ENCODE measurements around the gene VRK1. TPM values are rescaled to one million over a fixed set of nuclear protein-coding genes. Genes with fewer than 3 reads are reported as not detected.

The VRK1 gene
- total and polyA plus RNA-seq, 2 of the 8 experiments (the other 6 are each of a cell fraction or from before 2014, with no cell fraction given): 24.2 to 64.8 TPM

GRCh38 chr14:96911499-96912149 is 114.4 kb downstream of the VRK1 start:
- Histone ChIP-seq H2BK12ac (ENCODE audit: low read depth, low read length) (no peak overlapping the region), H3K4me1 (replicated peaks in 1 of 4; ENCODE audit: control insufficient read depth in 3 of 4, insufficient read depth in 4 of 4, low read length in 3 of 4) (no peaks in the 10 kb centered on the region), H3K14ac (ENCODE audit: insufficient read length) (no peak overlapping the region), H3K4me2 (ENCODE audit: insufficient read depth in 1 of 2, low read depth in 2 of 2, low read length in 2 of 2) (no peak overlapping the region), H2AFZ (ENCODE audit: low read length) (no peak overlapping the region), H3K4ac (replicated peaks; ENCODE audit: insufficient read length, low read depth, low read length) (no peak overlapping the region), H3K4me3 (ENCODE audit: extremely low read depth in 1 of 4, insufficient read depth in 2 of 4, low read depth in 3 of 4, low read length in 4 of 4) (no peak overlapping the region), H3K23ac (ENCODE audit: insufficient read length) (no peak overlapping the region), H3K27me3 (replicated peaks in 1 of 4; ENCODE audit: control insufficient read depth in 3 of 4, extremely low read depth in 1 of 4, insufficient read depth in 3 of 4, low read length in 3 of 4) (no peaks in the 10 kb centered on the region), H3K27ac (ENCODE audit: low read depth, low read length) (no peak overlapping the region), H3K18ac (ENCODE audit: extremely low read depth, low read length) (no peak overlapping the region), H3K9me3 (ENCODE audit: insufficient read depth in 2 of 2, low read depth in 1 of 2, low read length in 1 of 2) (peaks cover 0 to 8% of the 10 kb centered on the region in 2 experiments; a peak in 3 of 4 replicates), H4K5ac (ENCODE audit: insufficient read length, low read depth, low read length) (no peak overlapping the region), H3K23me2 (ENCODE audit: low read depth, low read length) (no peaks in the 10 kb centered on the region), H3K36me3 (ENCODE audit: control insufficient read depth in 2 of 4, insufficient read depth in 4 of 4, low read length in 3 of 4) (no peaks in the 10 kb centered on the region; a peak in 1 of 8 replicates), H3K79me1 (ENCODE audit: low read depth, low read length) (no peaks in the 10 kb centered on the region), H4K20me1 (replicated peaks in 1 of 2; ENCODE audit: control insufficient read depth in 1 of 2, insufficient read depth in 2 of 2, low read length in 2 of 2) (no peaks in the 10 kb centered on the region), H2BK20ac (ENCODE audit: low read length) (no peak overlapping the region), H3K79me2 (ENCODE audit: control insufficient read depth in 1 of 2, insufficient read depth in 2 of 2, low read length in 2 of 2) (no peaks in the 10 kb centered on the region), H2AK5ac (ENCODE audit: low read depth, low read length) (no peak overlapping the region), H2BK5ac (ENCODE audit: low read depth, low read length) (no peak overlapping the region), H3K9ac (replicated peaks in 1 of 4; ENCODE audit: extremely low read depth in 1 of 4, low read depth in 3 of 4, low read length in 3 of 4) (no peak overlapping the region), H2BK15ac (ENCODE audit: low read length) (no peak overlapping the region), H3K56ac (replicated peaks; ENCODE audit: insufficient read length, low read depth, low read length) (no peak overlapping the region), H4K8ac (ENCODE audit: extremely low read depth, insufficient read depth, low read length) (no peak overlapping the region), H4K91ac (replicated peaks; ENCODE audit: insufficient read length, low read length) (no peak overlapping the region), H2BK120ac (replicated peaks; ENCODE audit: low read depth, low read length) (no peak overlapping the region)
- WGBS, 2 experiments (ENCODE audit: extremely low coverage in 1 of 2, insufficient coverage in 1 of 2, insufficient read length in 1 of 2, insufficient replicate concordance in 2 of 2, low coverage in 1 of 2, low lambda C conversion rate in 2 of 2, missing lambda C conversion rate in 1 of 2): 86% methylated on average over 6 of the region's 6 CpGs; no CpG with 5 or more reads in 1 of the 2 experiments
- CTCF ChIA-PET (ENCODE audit: partially characterized antibody): interaction anchor here (0.5 kb wide), 1 partner anchor 116 kb away, joined by 3 read pairs; no protein-coding TSS in a partner anchor
- POLR2A ChIA-PET (ENCODE audit: partially characterized antibody): no interaction called here
- FAIRE-seq (no peak), DNase-seq (ENCODE audit: low read depth in 1 of 2, low spot score in 2 of 2) (no peak)
- TF ChIP-seq RXRA (IDR thresholded peaks at IDR 0.05; ENCODE audit: insufficient read depth, low read depth, low read length) (no peak), SIN3A (conservative IDR thresholded peaks at IDR 0.05 in 1 of 2, IDR thresholded peaks at IDR 0.05 in 1 of 2; ENCODE audit: low read depth in 1 of 2, low read length in 2 of 2) (no peak), TAF7 (optimal IDR thresholded peaks at IDR 0.05; ENCODE audit: borderline replicate concordance, low read depth, low read length) (no peak), CBX5 (IDR thresholded peaks at IDR 0.05; ENCODE audit: low read depth, low read length) (no peak), POLR2AphosphoS5 (IDR thresholded peaks at IDR 0.05; ENCODE audit: low read depth, low read length) (no peak), BRCA1 (IDR thresholded peaks at IDR 0.05; ENCODE audit: low read depth, low read length) (no peak)

All from H1 (cell line).